MM.1S (cell line): ENCODE measurements around the gene CRACDL.

ENCODE experiments used
- DNase-seq: peaks from one replicate; pipeline ENCODE4 v3.0.0-alpha.2; 2015
- H2AFZ ChIP-seq: fragments of 300-600 bp; sonication (generic); 2 replicates; pipeline ENCODE4 v1.6.0; 2016; ENCODE audit warnings: antibody characterized with exemption, low read length
- H3F3A ChIP-seq: fragments of 300-600 bp; sonication (generic); 2 replicates; pipeline ENCODE4 v1.6.1; 2016; ENCODE audit warnings: mild to moderate bottlenecking, antibody characterized with exemption, low read length, moderate library complexity, mixed read lengths; ENCODE audit not compliant: insufficient read depth
- H3K27ac ChIP-seq: fragments of 300-600 bp; sonication (generic); 2 replicates; pipeline ENCODE4 v1.5.1; 2016; ENCODE audit warnings: mild to moderate bottlenecking, low read length
- H3K27me3 ChIP-seq: fragments of 300-600 bp; sonication (generic); replicated peaks from 2 replicates; pipeline ENCODE4 v1.6.0; 2016; ENCODE audit warnings: low read length; ENCODE audit not compliant: insufficient read depth
- H3K36me3 ChIP-seq: fragments of 300-600 bp; sonication (generic); replicated peaks from 2 replicates; pipeline ENCODE4 v1.6.1; 2016; ENCODE audit warnings: mild to moderate bottlenecking, low read length, mixed read lengths; ENCODE audit not compliant: insufficient read depth
- H3K4me1 ChIP-seq: fragments of 300-600 bp; sonication (generic); 2 replicates; pipeline ENCODE4 v1.6.1; 2016; ENCODE audit warnings: low read length, mixed read lengths
- H3K4me2 ChIP-seq: fragments of 300-600 bp; sonication (generic); 2 replicates; pipeline ENCODE4 v1.6.0; 2016; ENCODE audit warnings: low read depth, low read length
- H3K4me3 ChIP-seq: fragments of 300-600 bp; sonication (generic); 2 replicates; pipeline ENCODE4 v1.5.1; 2016; ENCODE audit warnings: low read length, mixed read lengths
- H3K79me2 ChIP-seq: fragments of 300-600 bp; sonication (generic); 2 replicates; pipeline ENCODE4 v1.6.1; 2016; ENCODE audit warnings: mixed run types, low read length, mixed read lengths
- H3K9ac ChIP-seq: fragments of 300-600 bp; sonication (generic); 2 replicates; pipeline ENCODE4 v1.6.1; 2016; ENCODE audit warnings: low read length, mixed read lengths
- H3K9me2 ChIP-seq: fragments of 300-600 bp; sonication (generic); replicated peaks from 2 replicates; pipeline ENCODE4 v1.6.1; 2016; ENCODE audit warnings: mild to moderate bottlenecking, low read length, mixed read lengths; ENCODE audit not compliant: insufficient read depth
- H3K9me3 ChIP-seq: fragments of 300-600 bp; sonication (generic); replicated peaks from 2 replicates; pipeline ENCODE4 v1.6.1; 2016; ENCODE audit warnings: mild to moderate bottlenecking, low read length, mixed read lengths; ENCODE audit not compliant: insufficient read depth
- H4K20me1 ChIP-seq: fragments of 300-600 bp; sonication (generic); 2 replicates; pipeline ENCODE4 v1.6.1; 2016; ENCODE audit warnings: mild to moderate bottlenecking, low read length, moderate library complexity, mixed read lengths; ENCODE audit not compliant: insufficient read depth
- CTCF ChIP-seq: fragments of 300-600 bp; sonication (generic); IDR thresholded peaks from 2 replicates; pipeline ENCODE4 v1.5.1; 2016; ENCODE audit warnings: antibody characterized with exemption, low read length, mixed read lengths
- EZH2 ChIP-seq: fragments of 300-600 bp; sonication (generic); optimal IDR thresholded peaks from 2 replicates; pipeline ENCODE3; 2017; ENCODE audit warnings: low read depth, mild to moderate bottlenecking, antibody characterized with exemption, low read length, mixed read lengths
- EZH2phosphoT487 ChIP-seq: fragments of 300-600 bp; sonication (generic); IDR thresholded peaks from 2 replicates; pipeline ENCODE4 v1.6.1; 2018; ENCODE audit warnings: antibody characterized with exemption, low read length

The CRACDL gene

GRCh38 chr2:98828369-98828744 lies 107.7 kb downstream of the CRACDL start:
- no peaks in the 10 kb centered on the region for H3K27me3 ChIP-seq
- DNase-seq = no peak
- H3K4me3 ChIP-seq = no peak overlapping the region
- H3K4me2 ChIP-seq = no peak overlapping the region
- H3K9me2 ChIP-seq = no peaks in the 10 kb centered on the region
- H3K4me1 ChIP-seq = no peaks in the 10 kb centered on the region
- H3F3A ChIP-seq = no peaks in the 10 kb centered on the region
- no peaks in the 10 kb centered on the region for H3K36me3 ChIP-seq
- H3K9me3 ChIP-seq = no peaks in the 10 kb centered on the region
- no peak for TF ChIP-seq CTCF
- no peak for TF ChIP-seq EZH2phosphoT487
- TF ChIP-seq EZH2 = no peak
- no peak overlapping the region for H3K9ac ChIP-seq
- no peak overlapping the region for H2AFZ ChIP-seq
- H3K79me2 ChIP-seq = no peaks in the 10 kb centered on the region
- H3K27ac ChIP-seq = no peak overlapping the region
- H4K20me1 ChIP-seq = no peaks in the 10 kb centered on the region

- Histone ChIP-seq H3K79me2 (no peaks in the 10 kb centered on the region), H3K36me3 (no peaks in the 10 kb centered on the region), H3K4me1 (no peaks in the 10 kb centered on the region), H3K9me2 (no peaks in the 10 kb centered on the region), H3K4me3 (no peak overlapping the region), H3K27ac (no peak overlapping the region), H3F3A (no peaks in the 10 kb centered on the region), H4K20me1 (no peaks in the 10 kb centered on the region), H3K4me2 (no peak overlapping the region), H3K9me3 (no peaks in the 10 kb centered on the region), H3K27me3 (no peaks in the 10 kb centered on the region), H2AFZ (no peak overlapping the region), H3K9ac (no peak overlapping the region)
- TF ChIP-seq EZH2phosphoT487 (no peak), CTCF (no peak), EZH2 (no peak)
- DNase-seq = no peak
These were observed 108.2 kb downstream of the CRACDL start for GRCh38 chr2:98827625-98828368.

- H3K27ac ChIP-seq = no peak overlapping the region
- H3K36me3 ChIP-seq = no peaks in the 10 kb centered on the region
- no peaks in the 10 kb centered on the region for H4K20me1 ChIP-seq
- TF ChIP-seq CTCF (no peak), EZH2 (no peak), EZH2phosphoT487 (no peak)
- no peaks in the 10 kb centered on the region for H3K4me1 ChIP-seq
- H3K79me2 ChIP-seq = no peaks in the 10 kb centered on the region
- H2AFZ ChIP-seq = no peak overlapping the region
- no peak overlapping the region for H3K4me3 ChIP-seq
- H3F3A ChIP-seq = no peaks in the 10 kb centered on the region
- H3K9ac ChIP-seq = no peak overlapping the region
- DNase-seq = no peak
- no peaks in the 10 kb centered on the region for H3K27me3 ChIP-seq
- no peaks in the 10 kb centered on the region for H3K9me2 ChIP-seq
- H3K4me2 ChIP-seq = no peak overlapping the region
- H3K9me3 ChIP-seq = no peaks in the 10 kb centered on the region
These were observed 109.2 kb downstream of the CRACDL start for GRCh38 chr2:98826856-98827255.
